ENCODE results near the gene CD300H.
A peak's percentile ranks its signal among the peaks of the same experiment; 100 is the strongest.

CD300H gene

GRCh38 chr17:74536890-74537289, 30.4 kb downstream of the CD300H start:
- peaks cover 9% of the 10 kb centered on the region for H3K27me3 Mint-ChIP-seq
- ATAC-seq (ENCODE audit: low read depth) (no peak), DNase-seq (ENCODE audit: low spot score in 2 of 2) (no peak)
- H3K4me3 Mint-ChIP-seq: no peak overlapping the region
- H3K4me1 Mint-ChIP-seq: peaks cover 9% of the 10 kb centered on the region
- H3K36me3 Mint-ChIP-seq: no peaks in the 10 kb centered on the region
- no peak overlapping the region for H3K27ac Mint-ChIP-seq
- no peaks in the 10 kb centered on the region for H3K9me3 Mint-ChIP-seq

DNA sequence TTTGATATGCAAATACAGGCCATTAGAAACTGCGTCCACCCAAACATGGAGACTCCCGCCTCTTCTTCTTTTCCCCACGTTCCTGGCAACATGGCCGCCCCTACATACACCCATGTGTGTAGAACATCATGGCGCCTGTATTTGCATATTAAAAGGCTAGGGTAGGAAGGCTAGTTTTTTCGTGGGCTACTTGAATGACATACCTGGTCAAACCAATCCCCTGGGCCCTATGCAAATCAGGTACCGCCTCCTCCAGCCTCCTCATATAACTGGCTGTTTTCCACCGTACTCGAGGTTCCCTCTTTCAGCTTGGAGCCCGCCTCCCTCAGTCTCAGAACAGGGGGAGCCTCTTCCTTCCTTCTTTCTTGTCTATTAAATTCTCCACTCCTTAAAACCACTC, 35.2 kb downstream of the CD300H start:
- peak overlapping the region; percentile 11 for H3K27ac Mint-ChIP-seq
- H3K9me3 Mint-ChIP-seq: no peaks in the 10 kb centered on the region
- peaks cover 26% of the 10 kb centered on the region for H3K4me1 Mint-ChIP-seq
- peak overlapping the region; percentile 49 for H3K4me3 Mint-ChIP-seq
- peaks cover 12% of the 10 kb centered on the region for H3K27me3 Mint-ChIP-seq
- H3K36me3 Mint-ChIP-seq: no peaks in the 10 kb centered on the region
- ATAC-seq (ENCODE audit: low read depth): peak; percentile 25
- DNase-seq (ENCODE audit: low spot score in 2 of 2): no peak

- H3K27me3 Mint-ChIP-seq: peaks cover 7% of the 10 kb centered on the region
These were observed 36.0 kb downstream of the CD300H start, which contains the start of gene CD300LB for GRCh38 chr17:74531231-74531761. Gene CD300LB, minus strand, starts transcription at chr17:74531475. Its CDS starts 125 bp downstream, at chr17:74531350.

GRCh38 chr17:74530831-74531150, 36.5 kb downstream of the CD300H start:
- Mint-ChIP-seq H3K4me3 (no peak overlapping the region), H3K4me1 (peaks cover 26% of the 10 kb centered on the region), H3K36me3 (no peaks in the 10 kb centered on the region), H3K27me3 (peaks cover 7% of the 10 kb centered on the region), H3K27ac (no peak overlapping the region), H3K9me3 (no peaks in the 10 kb centered on the region)
- DNase-seq (ENCODE audit: low spot score in 2 of 2): no peak
- ATAC-seq (ENCODE audit: low read depth): no peak

More at GRCh38 chr17:74531231-74531761, 36.0 kb downstream of the CD300H start, which contains the start of gene CD300LB:
- DNase-seq (ENCODE audit: low spot score in 2 of 2) (no peak), ATAC-seq (ENCODE audit: low read depth) (no peak)
- peak within 1 kb of the TSS; percentile 11 for H3K27ac Mint-ChIP-seq
- H3K9me3 Mint-ChIP-seq: no peaks in the 10 kb centered on the region
- H3K36me3 Mint-ChIP-seq: no peaks in the 10 kb centered on the region
- H3K4me3 Mint-ChIP-seq: peak within 1 kb of the TSS; percentile 49
- peaks cover 26% of the 10 kb centered on the region for H3K4me1 Mint-ChIP-seq

GRCh38 chr17:74529243-74529642, 38.1 kb downstream of the CD300H start:
- H3K27me3 Mint-ChIP-seq: peaks cover 10% of the 10 kb centered on the region
- no peaks in the 10 kb centered on the region for H3K36me3 Mint-ChIP-seq
- H3K27ac Mint-ChIP-seq: no peak overlapping the region

DNA sequence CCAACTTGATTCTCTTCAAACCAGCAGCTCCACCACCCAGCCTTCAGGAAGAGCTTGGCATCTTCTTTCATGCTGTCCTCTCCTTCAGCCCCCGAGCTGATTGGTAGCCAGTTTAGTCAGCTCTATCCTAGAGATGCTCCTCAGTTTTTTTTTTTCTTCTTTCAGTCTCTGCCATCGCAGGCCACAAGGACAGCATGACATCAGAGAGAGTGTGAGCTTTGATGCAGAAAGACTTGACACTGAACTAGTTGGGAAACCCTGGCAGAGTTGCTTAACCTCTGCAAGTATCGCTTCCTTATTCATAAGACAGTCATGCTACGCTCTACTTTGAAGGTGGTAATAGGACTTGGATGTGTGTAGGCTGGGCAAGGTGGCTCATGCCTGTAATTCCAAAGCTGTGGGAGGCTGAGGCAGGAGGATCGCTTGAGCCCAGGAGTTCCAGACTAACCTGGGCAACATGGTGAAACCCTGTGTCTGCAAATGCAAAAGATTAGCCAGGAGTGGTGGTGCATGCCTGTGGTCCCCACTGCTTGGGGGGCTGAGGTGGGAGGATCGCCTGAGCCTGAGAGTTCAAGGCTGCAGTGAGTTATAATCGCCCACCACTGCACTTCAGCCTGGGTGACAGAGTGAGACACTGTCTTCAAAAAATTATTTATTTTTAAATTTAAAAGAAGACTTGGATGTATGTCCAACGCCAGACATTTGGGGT, 38.7 kb downstream of the CD300H start:
- Mint-ChIP-seq H3K4me1 (peaks cover 26% of the 10 kb centered on the region), H3K36me3 (no peaks in the 10 kb centered on the region), H3K4me3 (no peak overlapping the region), H3K27me3 (peaks cover 10% of the 10 kb centered on the region), H3K9me3 (no peaks in the 10 kb centered on the region), H3K27ac (peak overlapping the region; percentile 90)
- ATAC-seq (ENCODE audit: low read depth) (peak; percentile 96), DNase-seq (ENCODE audit: low spot score in 2 of 2) (peak in 1 of 2 donors; percentile 60)

More at GRCh38 chr17:74529243-74529642, 38.1 kb downstream of the CD300H start:
- H3K4me1 Mint-ChIP-seq: peaks cover 26% of the 10 kb centered on the region
- H3K4me3 Mint-ChIP-seq: no peak overlapping the region
- H3K9me3 Mint-ChIP-seq: no peaks in the 10 kb centered on the region
- DNase-seq (ENCODE audit: low spot score in 2 of 2) (no peak), ATAC-seq (ENCODE audit: low read depth) (no peak)

DNA sequence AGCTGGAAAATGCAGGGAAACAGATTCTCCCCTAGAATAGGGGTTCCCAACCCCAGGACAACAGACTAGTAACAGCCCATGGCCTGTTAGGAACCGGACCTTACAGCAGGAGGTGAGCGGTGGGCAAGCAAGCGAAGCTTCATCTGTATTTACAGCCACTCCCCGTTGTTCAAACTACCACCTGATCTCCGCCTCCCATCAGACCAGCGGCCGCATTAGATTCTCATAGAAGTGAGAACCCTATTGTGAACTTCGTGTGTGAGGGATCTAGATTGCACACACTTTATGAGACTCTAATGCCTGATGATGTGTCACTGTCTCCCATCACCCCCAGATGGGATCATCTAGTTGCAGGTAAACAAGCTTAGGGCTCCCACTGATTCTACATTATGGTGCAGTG, 39.6 kb downstream of the CD300H start:
- Mint-ChIP-seq H3K27ac (no peak overlapping the region), H3K27me3 (peaks cover 10% of the 10 kb centered on the region), H3K36me3 (no peaks in the 10 kb centered on the region), H3K9me3 (no peaks in the 10 kb centered on the region), H3K4me1 (peaks cover 23% of the 10 kb centered on the region), H3K4me3 (no peak overlapping the region)
- DNase-seq (ENCODE audit: low spot score in 2 of 2) (no peak), ATAC-seq (ENCODE audit: low read depth) (no peak)

GRCh38 chr17:74527081-74527480, 40.2 kb downstream of the CD300H start:
- H3K36me3 Mint-ChIP-seq: no peaks in the 10 kb centered on the region
- no peak overlapping the region for H3K4me3 Mint-ChIP-seq
- H3K4me1 Mint-ChIP-seq: peaks cover 19% of the 10 kb centered on the region
- peaks cover 10% of the 10 kb centered on the region for H3K27me3 Mint-ChIP-seq
- DNase-seq (ENCODE audit: low spot score in 2 of 2): no peak
- H3K9me3 Mint-ChIP-seq: no peaks in the 10 kb centered on the region
- peak overlapping the region; percentile 9 for H3K27ac Mint-ChIP-seq
- ATAC-seq (ENCODE audit: low read depth): no peak

DNA sequence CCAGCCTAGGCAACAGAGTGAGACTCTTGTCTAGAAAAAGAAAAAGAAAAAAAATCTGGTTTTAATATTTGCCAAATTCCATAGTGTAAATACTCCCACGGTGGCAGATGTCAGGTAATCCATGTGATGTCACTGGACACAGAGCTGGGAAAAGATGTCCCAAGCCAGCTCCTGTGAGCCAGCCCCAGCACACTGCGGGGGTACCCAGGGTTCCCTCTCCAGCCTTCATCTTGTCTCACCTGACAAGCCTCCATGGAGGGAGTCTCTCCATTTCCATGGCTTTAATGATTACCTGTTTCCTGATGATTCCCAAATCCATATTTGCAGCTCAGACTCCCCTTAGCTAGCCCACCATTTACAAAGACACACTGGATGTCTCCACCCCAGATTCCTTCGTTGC, 40.6 kb downstream of the CD300H start:
- Mint-ChIP-seq H3K4me3 (no peak overlapping the region), H3K27ac (peak overlapping the region; percentile 9), H3K27me3 (peaks cover 10% of the 10 kb centered on the region), H3K9me3 (no peaks in the 10 kb centered on the region), H3K4me1 (peaks cover 17% of the 10 kb centered on the region), H3K36me3 (no peaks in the 10 kb centered on the region)
- ATAC-seq (ENCODE audit: low read depth) (no peak), DNase-seq (ENCODE audit: low spot score in 2 of 2) (no peak)

- no peak overlapping the region for H3K27ac Mint-ChIP-seq
- DNase-seq (ENCODE audit: low spot score in 2 of 2) (no peak), ATAC-seq (ENCODE audit: low read depth) (no peak)
- peaks cover 9% of the 10 kb centered on the region for H3K27me3 Mint-ChIP-seq
- no peaks in the 10 kb centered on the region for H3K36me3 Mint-ChIP-seq
- no peaks in the 10 kb centered on the region for H3K9me3 Mint-ChIP-seq
- peaks cover 14% of the 10 kb centered on the region for H3K4me1 Mint-ChIP-seq
- H3K4me3 Mint-ChIP-seq: no peak overlapping the region
These were observed 41.5 kb downstream of the CD300H start for GRCh38 chr17:74525781-74526288.

GRCh38 chr17:74525465-74525725, 41.9 kb downstream of the CD300H start:
- Mint-ChIP-seq H3K36me3 (no peaks in the 10 kb centered on the region), H3K4me1 (peaks cover 14% of the 10 kb centered on the region), H3K27ac (no peak overlapping the region), H3K4me3 (no peak overlapping the region), H3K9me3 (no peaks in the 10 kb centered on the region), H3K27me3 (peaks cover 8% of the 10 kb centered on the region)
- no peak for ATAC-seq (ENCODE audit: low read depth)
- DNase-seq (ENCODE audit: low spot score in 2 of 2): no peak

GRCh38 chr17:74524653-74525464, 42.5 kb downstream of the CD300H start:
- H3K4me1 Mint-ChIP-seq: peaks cover 12% of the 10 kb centered on the region
- no peak overlapping the region for H3K27ac Mint-ChIP-seq
- no peak overlapping the region for H3K4me3 Mint-ChIP-seq
- ATAC-seq (ENCODE audit: low read depth): no peak
- peaks cover 7% of the 10 kb centered on the region for H3K27me3 Mint-ChIP-seq
- no peaks in the 10 kb centered on the region for H3K9me3 Mint-ChIP-seq
- H3K36me3 Mint-ChIP-seq: no peaks in the 10 kb centered on the region
- no peak for DNase-seq (ENCODE audit: low spot score in 2 of 2)

DNA sequence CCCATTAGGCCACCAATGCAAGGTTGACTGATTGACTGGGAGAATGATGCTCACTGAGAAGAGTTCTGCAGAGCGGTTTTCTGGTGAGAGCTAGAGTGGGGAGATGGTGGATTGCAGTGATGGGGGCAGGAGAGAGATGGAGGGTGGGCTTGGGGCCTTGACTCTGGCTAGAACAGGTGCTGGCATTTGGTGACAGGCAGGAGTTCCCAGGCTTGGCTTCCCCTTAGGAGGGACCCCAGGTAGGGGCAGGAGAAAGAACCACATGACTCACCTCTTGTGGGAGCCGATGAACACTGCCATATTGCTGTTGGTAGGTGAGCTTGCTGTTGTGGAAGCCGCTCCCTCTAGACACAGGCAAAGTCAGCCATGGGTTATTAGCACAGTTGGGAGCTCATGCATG, 44.0 kb downstream of the CD300H start:
- DNase-seq (ENCODE audit: low spot score in 2 of 2) (no peak), ATAC-seq (ENCODE audit: low read depth) (no peak)
- H3K9me3 Mint-ChIP-seq: peaks cover 5% of the 10 kb centered on the region
- H3K4me1 Mint-ChIP-seq: peaks cover 4% of the 10 kb centered on the region
- no peak overlapping the region for H3K27ac Mint-ChIP-seq
- no peak overlapping the region for H3K4me3 Mint-ChIP-seq
- no peaks in the 10 kb centered on the region for H3K36me3 Mint-ChIP-seq
- peaks cover 7% of the 10 kb centered on the region for H3K27me3 Mint-ChIP-seq

DNA sequence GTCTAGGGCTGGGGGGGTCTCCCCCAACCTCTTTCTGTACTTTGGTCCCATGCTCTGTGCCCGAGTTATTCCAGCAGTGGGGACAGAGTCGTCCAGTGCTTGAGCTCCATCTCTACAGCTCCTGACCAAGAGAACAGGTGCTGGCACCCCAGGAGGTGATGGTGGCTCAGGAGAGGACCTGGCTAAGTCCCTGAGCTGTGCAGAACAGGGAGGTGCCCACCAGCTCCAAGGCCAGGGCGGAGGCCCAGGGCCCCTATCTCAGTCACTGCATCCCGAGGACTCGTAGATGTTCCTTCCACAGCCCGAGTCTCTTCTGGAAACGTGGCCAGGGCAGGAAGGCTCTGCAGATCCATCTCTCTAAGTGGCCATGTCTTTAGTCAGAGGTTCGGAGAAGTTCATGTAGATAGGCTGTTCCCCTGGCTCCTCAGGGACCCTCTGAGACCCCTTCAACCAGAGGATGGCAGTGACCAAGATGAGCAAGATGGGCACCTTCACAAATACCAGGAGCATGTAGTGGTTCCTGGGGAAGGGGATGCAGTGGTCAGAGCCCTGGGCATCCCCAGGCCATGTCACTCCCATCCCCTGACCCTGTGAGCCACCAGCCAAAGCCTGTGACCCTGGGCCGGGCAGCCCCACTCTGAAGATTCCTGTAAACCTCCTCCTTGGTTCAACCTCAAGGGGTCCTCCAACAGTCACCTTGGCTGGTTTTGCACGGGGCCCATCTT, 44.8 kb downstream of the CD300H start:
- Mint-ChIP-seq H3K9me3 (peaks cover 8% of the 10 kb centered on the region), H3K27ac (no peak overlapping the region), H3K36me3 (peaks cover 3% of the 10 kb centered on the region), H3K4me3 (no peak overlapping the region), H3K27me3 (peaks cover 7% of the 10 kb centered on the region), H3K4me1 (peaks cover 4% of the 10 kb centered on the region)
- no peak for ATAC-seq (ENCODE audit: low read depth)
- peak in 1 of 2 donors; percentile 8 for DNase-seq (ENCODE audit: low spot score in 2 of 2)

All from memory B cell (primary cell).